GM06990 (cell line): ENCODE measurements around the gene AGTRAP.

ENCODE experiments used
- DNase-seq: peaks from one replicate; pipeline ENCODE4 v3.0.0-alpha.2; 2011; ENCODE audit not compliant: insufficient read length; ENCODE audit errors: extremely low read depth
- H3K27me3 ChIP-seq: replicated peaks from 2 replicates; pipeline ENCODE4 v1.6.0; 2011; ENCODE audit warnings: low read length; ENCODE audit not compliant: control insufficient read depth, insufficient read depth
- H3K36me3 ChIP-seq: 2 replicates; pipeline ENCODE4 v1.5.1; 2011; ENCODE audit warnings: low read length; ENCODE audit not compliant: control insufficient read depth, insufficient read depth
- H3K4me3 ChIP-seq: replicated peaks from 2 replicates; pipeline ENCODE4 v1.5.1; 2011; ENCODE audit warnings: low read depth, mild to moderate bottlenecking, control low read depth, low read length
- CTCF ChIP-seq: IDR thresholded peaks from 2 replicates; pipeline ENCODE4 v1.5.1; 2011; ENCODE audit warnings: low read length, control low read depth, mild to moderate bottlenecking, inconsistent platforms; ENCODE audit not compliant: insufficient read depth, poor library complexity, severe bottlenecking

The AGTRAP gene

GRCh38 chr1:11711490-11711889 lies 24.4 kb upstream of the AGTRAP start:
- Histone ChIP-seq H3K4me3 (no peak overlapping the region), H3K36me3 (no peaks in the 10 kb centered on the region), H3K27me3 (no peaks in the 10 kb centered on the region; the same call in 1 of the 2 replicates)
- TF ChIP-seq CTCF: no peak
- DNase-seq: no peak

- Histone ChIP-seq H3K36me3 (no peaks in the 10 kb centered on the region), H3K27me3 (no peaks in the 10 kb centered on the region; the same call in 1 of the 2 replicates), H3K4me3 (no peak overlapping the region)
- DNase-seq: no peak
- no peak for TF ChIP-seq CTCF
These were observed 23.7 kb upstream of the AGTRAP start for GRCh38 chr1:11712285-11712684.

- Histone ChIP-seq H3K4me3 (no peak overlapping the region), H3K36me3 (no peaks in the 10 kb centered on the region), H3K27me3 (no peaks in the 10 kb centered on the region)
- DNase-seq: no peak
- no peak for TF ChIP-seq CTCF
These were observed 22.8 kb upstream of the AGTRAP start for GRCh38 chr1:11713095-11713494.

- Histone ChIP-seq H3K4me3 (no peak overlapping the region), H3K36me3 (no peaks in the 10 kb centered on the region), H3K27me3 (no peaks in the 10 kb centered on the region)
- no peak for DNase-seq
- no peak for TF ChIP-seq CTCF
These were observed 20.9 kb upstream of the AGTRAP start for GRCh38 chr1:11714831-11715575.

- H3K36me3 ChIP-seq: no peaks in the 10 kb centered on the region
- H3K4me3 ChIP-seq: peak overlapping the region; percentile 45
- peak; percentile 76 for DNase-seq
- peak; percentile 97 for TF ChIP-seq CTCF
- no peaks in the 10 kb centered on the region; the same call in 1 of the 2 replicates for H3K27me3 ChIP-seq
These were observed 16.5 kb upstream of the AGTRAP start for GRCh38 chr1:11719313-11720032.
